HG03159 (cell line): ENCODE measurements around the gene TBCE.

Experiments used
- ATAC-seq: cut with Tn5 transposase; IDR thresholded peaks from one replicate; pipeline ENCODE4 v1.9.1; 2021; ENCODE audit warnings: mild to moderate bottlenecking, moderate library complexity; ENCODE audit not compliant: unreplicated experiment

TBCE gene

DNA sequence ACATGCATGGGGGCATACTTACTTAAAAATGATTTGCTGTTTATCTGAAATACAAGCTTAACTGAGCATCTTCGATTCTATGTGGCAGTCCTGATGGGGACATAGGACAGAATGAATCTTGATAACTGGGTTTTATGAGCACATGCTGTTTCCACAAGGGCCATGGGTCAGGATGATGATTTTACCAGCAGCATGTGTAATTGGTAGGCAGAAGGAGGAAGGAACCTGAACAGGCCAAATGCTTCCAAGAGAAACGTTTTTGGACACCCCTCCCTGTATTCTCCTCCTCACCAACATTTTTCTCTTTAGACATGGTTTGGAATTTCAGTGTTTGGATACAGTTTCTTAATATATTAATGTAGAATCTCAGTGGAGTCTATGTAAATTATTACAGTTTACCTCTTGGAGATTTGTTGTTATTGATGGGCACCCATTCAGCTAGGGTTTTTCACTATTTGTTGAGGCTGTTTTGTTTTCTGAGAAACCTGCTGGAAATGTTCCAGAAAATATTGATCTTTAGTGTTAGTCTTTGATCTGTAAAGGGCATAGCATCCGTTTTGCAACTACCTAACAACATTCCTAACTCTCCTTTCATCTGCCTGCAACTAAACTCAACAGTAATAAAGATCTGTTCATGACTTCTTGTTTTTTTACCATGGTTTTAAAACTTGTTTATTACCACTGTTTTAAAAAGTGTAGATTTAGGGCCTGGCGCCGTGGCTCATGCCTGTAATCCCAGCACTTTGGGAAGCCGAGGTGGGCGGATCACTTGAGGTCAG is 42.0 kb downstream of the TBCE start:
- ATAC-seq = no peak

DNA sequence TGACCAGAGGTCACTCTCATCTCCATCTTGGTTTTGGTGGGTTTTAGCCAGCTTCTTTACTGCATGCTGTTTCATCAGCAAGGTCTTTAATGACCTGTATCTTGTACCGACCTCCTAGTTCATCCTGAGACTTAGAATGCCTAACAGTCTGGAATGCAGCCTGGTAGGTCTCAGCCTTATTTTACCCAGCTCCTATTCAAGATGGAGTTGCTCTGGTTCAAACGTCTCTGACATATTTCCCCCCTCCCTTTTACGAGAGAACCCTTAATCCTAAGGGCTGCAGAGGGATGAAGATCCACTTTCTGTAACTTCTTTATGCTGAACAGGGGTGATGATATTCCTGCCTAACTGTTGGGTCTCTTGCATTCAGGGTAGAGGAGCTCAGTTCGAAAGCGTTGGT is 43.2 kb downstream of the TBCE start:
- ATAC-seq = no peak

DNA sequence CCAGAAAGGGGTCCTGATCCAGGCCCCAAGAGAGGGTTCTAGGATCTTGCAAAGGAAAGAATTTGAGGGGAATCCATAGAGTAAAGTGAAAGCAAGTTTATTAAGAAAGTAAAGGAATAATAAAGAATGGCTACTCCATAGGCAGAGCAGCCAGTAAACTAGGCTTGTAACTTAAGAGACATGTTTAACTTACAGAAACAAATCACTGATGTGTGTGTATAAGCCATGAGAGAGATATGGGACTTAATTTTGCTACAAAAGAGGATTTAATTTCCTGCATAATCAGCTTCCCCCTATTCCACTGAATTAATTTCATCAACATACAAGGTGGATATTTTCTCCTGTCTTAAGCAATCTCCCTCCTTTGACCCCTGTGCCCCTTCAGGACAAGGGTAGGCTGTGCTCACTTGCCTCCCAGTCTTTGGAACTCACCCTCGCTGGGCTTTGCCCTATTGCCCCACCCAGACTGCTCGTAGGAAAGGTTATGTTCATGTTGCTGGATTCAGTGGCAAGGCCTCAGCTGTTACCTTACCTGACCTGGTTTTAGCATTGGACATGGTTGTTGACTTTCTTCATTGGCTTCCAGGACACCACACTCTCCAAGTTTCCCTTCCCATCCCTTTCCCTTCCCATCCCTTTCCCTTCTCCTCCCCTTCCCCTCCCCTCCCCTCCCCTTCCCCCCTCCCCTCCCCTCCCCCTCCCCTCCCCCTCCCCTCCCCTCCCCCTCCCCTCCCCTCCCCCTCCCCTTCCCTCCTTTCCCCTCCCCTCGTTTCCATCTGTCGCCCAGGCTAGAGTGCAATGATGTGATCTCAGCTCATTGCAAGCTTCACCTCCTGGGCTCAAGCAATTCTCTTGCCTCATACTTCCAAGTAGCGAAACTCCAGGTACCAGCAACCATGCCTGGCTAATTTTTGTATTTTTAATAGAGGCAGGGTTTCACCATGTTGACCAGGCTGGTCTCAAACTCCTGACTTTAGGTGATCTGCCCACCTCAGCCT is 44.6 kb downstream of the TBCE start:
- no peak for ATAC-seq

DNA sequence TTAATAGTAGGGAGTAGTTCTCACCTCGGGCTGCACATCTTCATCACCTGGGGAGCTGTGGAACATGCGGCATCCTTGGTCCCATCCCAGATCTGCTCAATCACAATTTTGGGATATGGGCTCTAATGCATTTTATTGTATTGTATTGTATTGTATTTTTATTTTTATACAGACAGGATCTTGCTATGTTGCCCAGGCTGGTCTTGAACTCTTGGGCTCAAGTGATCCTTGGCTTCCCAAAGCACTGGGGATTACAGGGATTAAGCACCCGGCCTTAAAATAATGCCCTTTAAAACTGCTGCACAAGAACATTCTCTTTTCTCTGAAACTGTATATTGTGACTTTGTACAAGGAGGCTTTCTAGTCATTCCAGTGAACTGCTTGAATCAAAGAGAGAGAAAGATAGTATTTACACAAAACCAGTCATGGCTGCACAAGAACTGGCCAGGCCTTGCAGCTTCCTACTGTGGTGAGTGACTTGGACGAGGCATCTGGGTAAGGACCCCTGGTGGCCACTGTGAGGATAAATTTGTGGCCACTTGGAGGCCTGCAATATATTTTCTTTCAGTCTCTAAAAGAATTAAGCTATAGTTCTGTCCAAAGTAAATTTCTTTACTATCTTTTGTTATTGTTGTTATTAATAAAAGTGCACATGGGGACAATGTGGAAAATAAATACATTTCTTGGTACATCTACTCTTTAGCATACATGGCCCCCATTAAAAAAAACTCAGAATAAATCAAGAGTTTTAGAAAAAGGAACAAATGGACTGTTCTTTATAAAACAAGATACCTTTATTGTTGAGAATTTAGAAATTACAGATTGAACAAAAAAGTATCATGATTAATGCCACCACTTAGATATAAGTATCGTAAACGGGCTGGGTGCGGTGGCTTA is 48.0 kb downstream of the TBCE start:
- ATAC-seq = no peak

DNA sequence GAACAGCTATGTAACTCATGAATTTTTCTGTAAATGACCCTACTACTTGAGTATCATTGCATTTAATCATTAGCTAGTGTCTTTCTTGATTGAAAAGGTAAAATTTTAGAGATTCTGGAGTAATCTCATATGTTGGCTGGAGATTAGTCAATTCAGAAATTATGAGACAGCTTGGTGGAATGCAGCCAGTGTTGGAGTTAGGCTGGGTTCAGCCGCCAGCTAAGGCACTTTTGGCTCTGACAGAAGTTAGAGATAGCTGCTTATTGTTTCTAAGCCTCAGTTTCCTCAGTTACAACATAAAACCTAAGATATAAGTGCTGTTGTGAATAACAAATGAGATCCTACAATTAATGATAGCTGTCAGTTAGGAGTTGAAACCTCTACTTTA is 49.4 kb downstream of the TBCE start:
- no peak for ATAC-seq

DNA sequence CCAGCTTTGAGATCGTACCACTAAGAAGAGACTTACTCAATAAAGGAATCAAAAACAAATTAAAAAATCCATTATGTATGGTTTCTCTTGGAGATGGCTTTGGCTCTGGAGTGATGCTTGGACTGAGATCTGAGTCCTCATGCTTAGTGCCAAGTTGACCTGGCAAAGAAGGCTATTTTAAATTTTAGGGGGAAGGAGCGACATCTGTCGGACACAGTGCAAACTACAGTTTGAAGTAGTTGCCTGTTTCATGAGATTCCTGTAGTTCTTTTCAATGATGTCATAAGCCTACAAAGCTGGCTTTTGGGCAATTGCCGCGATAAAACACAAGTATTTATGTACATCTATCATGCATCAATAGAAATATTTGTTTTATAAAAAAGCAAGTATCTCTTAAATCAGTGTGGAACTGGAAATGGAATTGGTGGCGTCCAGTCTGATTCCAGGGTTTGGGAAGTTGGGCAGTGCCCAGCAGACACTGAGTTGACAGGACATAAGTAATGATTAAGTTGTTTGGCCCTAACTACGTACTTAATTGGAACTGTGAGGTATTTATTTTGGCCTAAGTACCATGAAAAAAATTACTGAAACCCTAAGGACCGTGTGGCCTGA is 50.0 kb downstream of the TBCE start:
- no peak for ATAC-seq

DNA sequence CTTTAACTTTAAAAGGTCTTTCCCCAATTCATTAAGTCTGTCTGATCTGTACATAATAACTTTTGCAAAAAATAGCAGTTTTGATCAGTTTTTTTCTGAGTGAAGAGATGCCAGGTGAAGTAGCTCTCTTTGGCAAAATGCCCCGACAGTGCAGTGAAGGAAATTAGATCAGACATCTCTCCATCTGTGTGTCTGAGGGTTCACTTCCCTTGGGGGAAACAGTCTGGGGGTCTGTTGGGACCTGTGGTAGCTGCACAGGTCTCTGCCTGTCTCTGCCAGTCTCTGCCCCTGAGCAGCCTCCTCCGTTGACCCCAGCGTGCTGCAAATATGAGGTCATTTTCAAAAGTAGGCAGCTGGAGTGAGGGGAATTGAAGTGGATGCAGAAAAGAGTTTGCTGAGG is 54.5 kb downstream of the TBCE start:
- ATAC-seq = no peak

DNA sequence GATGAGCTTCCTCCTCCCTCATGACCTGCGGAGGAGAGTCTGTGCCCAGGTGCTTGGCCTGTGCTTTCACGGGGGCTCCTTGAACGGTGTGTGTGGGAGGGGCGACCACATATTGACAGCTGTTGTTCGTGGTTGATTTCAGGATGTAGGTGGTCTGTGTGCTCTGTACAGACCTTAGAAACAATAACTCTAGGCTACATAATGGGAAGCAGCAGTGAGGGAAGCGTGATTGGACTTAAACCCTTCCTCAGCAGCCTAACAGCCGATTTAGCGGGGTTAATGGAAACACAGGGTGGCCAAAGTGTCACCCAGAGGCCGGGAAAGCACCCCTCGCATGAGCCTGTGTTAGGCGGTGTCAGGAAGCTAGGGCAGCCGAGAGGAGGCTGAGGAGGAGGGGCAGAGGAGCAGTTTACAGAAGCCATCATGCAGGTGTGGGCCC is 56.0 kb downstream of the TBCE start:
- ATAC-seq = peak; percentile 62

DNA sequence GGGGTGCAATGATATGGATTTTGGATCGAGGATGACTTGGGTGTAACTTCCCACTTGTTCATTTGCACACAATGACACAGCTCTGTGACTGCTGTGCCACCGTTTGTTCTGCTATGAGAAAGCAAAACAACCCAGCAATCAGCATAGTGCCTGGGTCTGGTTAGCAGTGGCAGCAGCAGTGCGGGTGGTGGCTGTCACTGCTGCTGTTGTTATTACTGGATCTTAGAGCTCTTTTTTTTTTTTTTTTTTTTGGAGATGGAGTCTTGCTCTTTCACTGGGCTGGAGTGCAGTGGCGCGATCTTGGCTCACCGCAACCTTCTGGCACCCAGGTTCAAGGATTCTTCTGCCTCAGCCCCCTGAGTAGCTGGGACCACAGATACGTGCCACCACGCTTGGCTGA is 56.9 kb downstream of the TBCE start:
- no peak for ATAC-seq

DNA sequence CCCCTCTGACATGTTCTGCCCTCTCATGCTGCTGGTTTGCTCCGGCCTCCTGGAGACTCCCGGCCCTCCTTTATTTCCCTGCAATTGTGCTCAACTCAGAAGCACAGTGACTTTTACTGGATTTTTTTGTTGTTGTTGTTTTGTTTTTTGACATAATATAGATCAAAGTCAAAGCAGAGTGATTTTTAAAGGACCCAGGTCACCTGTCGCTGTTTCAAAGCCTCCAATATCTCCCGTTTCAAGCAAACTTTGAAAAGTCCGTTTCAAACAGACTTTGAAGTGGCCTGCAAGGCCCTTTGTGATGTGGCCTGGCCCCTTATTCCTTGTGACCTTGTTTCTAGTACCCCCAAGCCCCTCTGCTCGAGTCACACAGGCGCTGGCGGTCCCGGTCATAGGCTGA is 58.1 kb downstream of the TBCE start:
- no peak for ATAC-seq

DNA sequence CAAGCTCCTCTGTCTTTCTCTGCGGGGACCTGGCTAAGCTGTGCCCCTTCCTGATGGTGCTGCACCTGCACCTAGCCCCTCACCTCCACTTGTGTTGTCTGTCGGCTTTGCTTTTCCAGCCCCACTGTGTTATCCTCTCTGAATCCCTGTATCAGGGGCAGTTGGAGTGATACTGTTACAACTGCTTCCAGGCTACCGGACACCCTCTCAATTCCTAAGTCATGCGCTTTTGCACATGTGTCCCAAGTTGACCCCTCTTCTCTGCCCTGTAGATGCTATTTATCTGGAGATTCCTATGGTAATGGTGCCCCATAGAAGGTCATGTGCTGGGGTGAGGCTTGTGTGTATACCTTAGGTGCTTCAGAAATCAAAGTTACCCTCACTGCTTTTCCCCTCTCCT is 58.9 kb downstream of the TBCE start:
- ATAC-seq = no peak

DNA sequence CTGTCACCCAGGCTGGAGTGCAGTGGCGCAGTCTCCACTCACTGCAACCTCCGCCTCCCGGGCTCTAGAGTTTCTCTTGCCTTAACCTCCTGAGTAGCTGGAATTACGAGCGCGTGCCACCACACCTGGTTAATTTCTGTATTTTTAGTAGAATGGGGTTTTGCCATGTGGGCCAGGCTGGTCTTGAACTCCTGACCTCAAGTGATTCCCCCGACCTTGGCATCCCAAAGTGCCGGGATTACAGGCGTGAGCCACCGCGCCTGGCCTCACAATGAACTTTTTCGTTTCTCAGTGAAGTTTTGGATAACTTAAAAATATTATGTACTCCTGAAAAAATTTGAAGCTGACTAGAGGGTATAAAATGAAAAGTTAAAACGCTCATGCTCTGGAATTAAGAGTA is 59.5 kb downstream of the TBCE start:
- no peak for ATAC-seq

DNA sequence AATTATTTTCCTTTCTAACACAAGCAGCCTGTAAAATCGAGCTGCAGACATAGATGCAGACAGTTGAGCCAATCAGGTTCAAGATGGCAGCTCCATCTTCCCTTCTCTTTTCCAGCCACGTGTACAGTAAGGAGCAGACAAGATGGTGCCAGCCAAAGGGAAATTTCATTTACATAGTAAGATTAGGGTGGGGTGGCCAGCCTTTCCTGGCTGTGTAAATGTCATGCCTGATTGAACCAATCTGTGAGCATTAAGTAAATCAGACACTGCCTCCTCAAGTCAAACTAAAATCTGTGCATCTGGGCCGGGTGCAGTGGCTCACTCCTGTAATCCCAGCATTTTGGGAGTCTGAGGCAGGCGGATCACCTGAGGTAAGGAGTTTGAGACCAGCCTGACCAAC is 60.2 kb downstream of the TBCE start:
- ATAC-seq = no peak

DNA sequence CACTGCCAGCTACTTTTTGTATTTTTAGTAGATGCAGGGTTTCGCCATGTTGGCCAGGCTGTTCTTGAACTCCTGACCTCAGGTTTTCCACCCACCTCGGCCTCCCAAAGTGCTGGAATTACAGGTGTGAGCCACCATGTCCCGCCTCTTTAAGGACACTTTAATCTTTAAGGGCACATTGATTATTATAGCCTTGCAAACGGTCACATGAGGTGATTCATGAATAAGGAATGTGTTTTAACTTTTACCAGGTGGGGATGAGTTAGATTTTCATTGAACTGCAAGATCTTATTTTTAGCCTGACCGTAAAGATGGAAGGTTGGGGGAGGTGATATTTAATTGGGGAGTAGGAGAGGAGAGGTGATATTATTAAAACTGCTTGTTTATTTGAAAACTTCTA is 61.9 kb downstream of the TBCE start:
- no peak for ATAC-seq

DNA sequence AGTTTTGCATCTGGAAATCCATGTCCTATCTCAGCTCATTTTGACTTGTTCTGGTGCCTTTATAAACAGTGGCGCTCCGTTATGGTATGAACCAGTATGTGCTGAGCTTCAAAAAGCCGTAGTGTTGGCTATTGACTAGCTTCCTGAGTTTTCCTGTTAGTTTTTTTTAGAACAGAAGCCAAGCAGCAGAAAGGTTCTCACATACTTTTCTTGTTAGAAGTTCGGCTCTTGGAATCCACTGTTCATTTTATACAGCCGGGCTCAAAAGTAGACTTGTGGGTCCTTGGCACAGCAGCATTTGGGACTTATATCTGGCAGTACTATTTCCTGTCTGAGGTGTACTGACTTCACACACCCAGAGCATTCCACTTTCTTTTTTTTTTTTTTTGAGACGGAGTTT is 63.8 kb downstream of the TBCE start:
- no peak for ATAC-seq

DNA sequence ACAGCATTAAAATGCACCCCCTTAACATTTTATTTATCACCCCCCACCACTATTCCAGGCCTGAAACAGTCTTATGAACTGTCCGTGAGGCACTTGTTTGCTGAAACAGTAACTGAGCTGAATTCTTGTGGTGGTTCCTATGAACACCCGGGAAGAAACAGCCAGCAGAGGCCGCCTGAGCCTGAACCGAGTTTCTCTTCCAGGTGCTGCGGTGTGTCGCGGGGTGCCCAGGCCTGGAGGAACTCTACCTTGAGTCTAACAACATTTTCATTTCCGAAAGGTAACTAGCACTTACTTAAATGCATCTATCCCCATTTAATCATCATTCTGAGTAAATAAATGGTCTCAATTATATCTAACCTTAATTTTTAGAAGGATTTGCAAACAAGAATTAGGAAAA is 66.8 kb downstream of the TBCE start:
- no peak for ATAC-seq

DNA sequence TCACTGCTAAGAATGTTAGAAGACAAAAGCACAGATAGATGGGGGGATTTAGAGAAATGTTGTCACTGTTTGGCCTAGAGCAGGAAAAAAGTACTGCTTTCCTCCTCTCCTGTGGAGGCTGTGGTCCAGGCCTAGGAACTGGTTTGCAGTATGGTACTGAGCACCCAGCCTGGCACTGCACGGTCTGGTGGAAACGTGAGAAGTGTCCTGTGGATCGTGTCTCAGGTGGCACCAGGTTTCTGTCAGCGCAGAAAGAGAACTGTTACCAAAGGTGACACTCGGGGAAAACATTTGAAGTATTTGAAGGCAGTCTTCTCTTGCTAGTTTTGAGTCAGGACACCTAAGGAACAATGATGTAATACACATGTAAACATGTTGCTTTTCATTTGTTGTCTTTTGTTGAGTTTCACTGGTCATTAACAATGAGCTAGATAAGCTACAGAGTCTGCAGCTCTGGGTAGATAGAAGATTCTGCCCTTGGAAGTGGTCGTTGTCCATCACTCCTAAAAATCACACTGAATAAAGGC is 74.0 kb downstream of the TBCE start:
- ATAC-seq = no peak

DNA sequence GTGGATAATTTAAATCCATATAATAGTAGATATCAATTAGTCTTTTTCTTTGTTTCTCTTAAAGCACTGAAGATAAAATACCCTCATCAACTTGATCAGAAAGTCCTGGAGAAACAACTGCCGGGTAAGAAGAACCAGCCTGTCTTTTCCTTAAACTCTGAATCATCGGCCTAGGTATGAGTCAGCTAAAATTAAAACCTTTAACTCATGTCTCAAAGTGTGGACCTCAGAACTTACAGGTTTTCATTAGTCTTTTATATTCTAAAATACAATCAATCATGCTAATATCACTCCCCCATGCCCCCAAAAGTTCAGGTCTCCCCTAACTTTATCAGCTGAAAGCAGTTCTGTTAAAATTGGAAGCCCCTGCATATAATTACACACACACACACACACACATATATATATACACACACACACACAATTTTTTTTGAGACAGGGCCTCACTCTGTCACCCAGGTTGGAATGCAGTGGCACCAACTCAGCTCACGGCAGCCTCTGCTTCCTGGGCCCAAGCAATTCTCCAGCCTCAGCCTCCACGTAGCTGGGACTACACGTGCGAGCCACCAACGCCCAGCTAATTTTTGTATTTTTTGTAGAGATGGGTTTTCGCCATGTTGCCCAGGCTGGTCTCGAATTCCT is 75.7 kb downstream of the TBCE start:
- no peak for ATAC-seq

DNA sequence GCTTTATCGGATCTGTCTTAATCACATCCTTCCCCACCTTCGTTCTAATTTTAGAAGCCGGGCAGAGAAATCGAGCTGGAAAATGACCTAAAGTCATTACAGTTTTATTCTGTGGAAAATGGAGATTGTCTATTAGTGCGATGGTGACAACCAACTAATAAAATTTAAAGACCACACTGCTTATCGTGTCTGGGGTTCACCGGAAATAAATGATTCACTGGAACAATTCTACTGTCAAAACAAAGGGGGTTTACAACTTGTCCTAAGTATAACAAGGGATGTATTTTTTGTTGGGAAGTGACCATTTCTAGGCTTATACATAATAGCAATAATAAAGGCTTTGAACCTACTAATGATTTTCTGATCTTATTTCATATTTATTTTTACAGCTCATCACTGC is 81.4 kb downstream of the TBCE start:
- no peak for ATAC-seq

DNA sequence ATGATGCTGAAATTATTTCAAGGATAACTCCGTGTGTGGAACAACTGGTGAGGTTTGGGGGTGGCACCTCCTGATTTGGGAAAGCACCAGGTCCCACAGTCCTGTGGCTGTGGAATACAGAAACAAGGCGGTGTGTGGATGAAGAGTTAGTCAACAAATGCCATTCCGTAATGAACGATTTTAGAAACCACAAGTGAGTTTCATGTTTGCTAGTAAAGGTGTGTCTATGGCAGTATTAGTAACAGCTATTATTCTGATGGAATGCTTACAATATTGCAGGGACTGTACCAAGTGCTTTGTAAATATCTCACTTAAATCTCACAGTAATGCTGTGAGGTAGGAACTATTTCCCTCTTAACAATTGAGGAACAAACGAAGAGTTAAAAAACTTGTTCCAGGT is 83.2 kb downstream of the TBCE start:
- ATAC-seq = no peak
